GM12891 (cell line): ENCODE results near the gene CADPS.

Experiments used
- DNase-seq: peaks from one replicate; pipeline ENCODE4 v3.0.0; 2011; ENCODE audit warnings: low spot score; ENCODE audit not compliant: insufficient read length
- FAIRE-seq: peaks from 2 replicates; lab custom pipeline; 2011; peaks lifted over from hg19 to GRCh38; lab: Jason Lieb, UNC
- PAX5 ChIP-seq: IDR thresholded peaks from 2 replicates; pipeline ENCODE4 v1.6.1; 2011; ENCODE audit warnings: low read length, moderate library complexity, mild to moderate bottlenecking; ENCODE audit not compliant: insufficient read depth, severe bottlenecking
- POLR2A ChIP-seq: IDR thresholded peaks from 2 replicates; pipeline ENCODE4 v1.6.1; 2011; ENCODE audit warnings: low read depth, low read length, control low read depth
- POLR2AphosphoS5 ChIP-seq: IDR thresholded peaks from 2 replicates; pipeline ENCODE4 v1.6.1; 2011; ENCODE audit warnings: low read depth, low read length, control low read depth
- POU2F2 ChIP-seq: IDR thresholded peaks from 2 replicates; pipeline ENCODE4 v1.6.1; 2011; ENCODE audit warnings: low read depth, mild to moderate bottlenecking, control low read depth, low read length, moderate library complexity
- SPI1 ChIP-seq: IDR thresholded peaks from 2 replicates; pipeline ENCODE4 v1.6.1; 2011; ENCODE audit warnings: low read depth, low read length, control low read depth
- TAF1 ChIP-seq: IDR thresholded peaks from 2 replicates; pipeline ENCODE4 v1.6.1; 2011; ENCODE audit warnings: low read depth, low read length, control low read depth

CADPS gene

DNA sequence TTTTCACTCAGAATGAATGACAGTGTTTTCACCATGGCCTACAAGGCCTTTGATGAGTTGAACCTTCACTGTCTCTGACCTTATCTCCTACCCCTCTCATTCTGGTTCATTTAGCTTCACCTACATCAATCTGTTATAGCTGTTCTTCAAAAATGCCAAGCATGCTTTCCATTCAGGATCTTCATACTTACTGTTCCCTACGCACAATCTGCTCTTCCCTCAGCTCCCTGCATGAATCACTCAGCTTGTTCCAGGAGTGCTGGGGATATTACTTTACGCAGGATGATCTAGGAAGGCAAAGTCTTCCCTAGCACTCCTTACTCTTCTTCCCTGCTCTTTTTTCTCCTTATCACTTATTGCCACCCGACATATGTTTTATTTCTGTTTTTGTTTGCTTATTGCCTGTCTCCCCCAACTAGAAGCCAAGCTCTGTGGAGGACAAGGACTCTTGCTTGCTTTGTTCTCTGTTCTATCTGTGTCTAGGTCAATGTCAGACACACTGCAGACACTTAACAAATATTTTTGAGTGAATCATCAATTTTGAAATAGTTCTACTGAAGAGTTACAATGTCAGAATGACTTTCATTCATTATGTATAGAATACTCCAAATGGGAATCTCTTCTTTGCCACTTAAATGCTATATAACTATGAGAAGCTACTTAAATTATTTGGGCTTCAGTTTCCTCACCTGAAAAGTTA, 263.5 kb downstream of the CADPS start:
- no peak for TF ChIP-seq POU2F2
- no peak for TF ChIP-seq TAF1
- TF ChIP-seq POLR2A = no peak
- TF ChIP-seq POLR2AphosphoS5 = no peak
- TF ChIP-seq SPI1 = no peak
- no peak for TF ChIP-seq PAX5
- no peak for DNase-seq
- no peak for FAIRE-seq

DNA sequence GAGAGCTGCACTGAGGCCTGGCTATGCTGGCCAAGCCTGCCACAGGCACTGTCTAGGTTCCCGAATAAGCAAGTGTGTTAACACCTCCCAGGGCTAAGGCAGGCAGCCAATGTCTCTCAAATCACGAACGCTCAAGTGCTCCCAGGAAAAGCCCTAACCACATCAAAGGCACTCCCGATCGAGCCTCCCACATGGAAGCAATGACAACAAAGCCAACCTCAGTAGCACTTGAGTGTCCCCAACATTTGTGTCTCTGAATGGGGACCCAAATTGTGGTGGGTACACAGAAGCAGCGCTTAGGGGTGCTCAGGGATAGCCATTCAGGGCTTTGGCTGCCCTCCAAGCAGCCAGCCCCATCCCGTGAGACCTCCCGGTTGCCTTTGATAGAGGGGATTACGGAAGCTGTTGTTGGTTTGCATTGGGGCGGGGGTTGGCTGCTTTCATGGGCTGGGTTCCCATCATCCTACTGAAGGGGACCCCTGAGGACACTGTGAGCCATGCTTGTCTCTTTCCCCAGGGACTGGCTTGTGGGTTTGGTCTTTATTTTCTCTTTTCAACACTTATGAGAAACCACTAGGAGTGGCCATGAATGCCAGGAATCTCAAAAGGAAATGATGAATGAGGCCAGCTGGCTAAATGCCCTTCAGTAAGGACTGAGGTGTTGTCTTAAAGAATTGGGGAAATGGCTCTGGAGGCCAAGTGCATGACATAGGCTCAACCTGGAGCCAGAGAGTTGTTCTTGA, 267.8 kb downstream of the CADPS start:
- DNase-seq (no peak), FAIRE-seq (no peak)
- TF ChIP-seq SPI1 (no peak), POLR2A (no peak), POU2F2 (no peak), PAX5 (no peak), POLR2AphosphoS5 (no peak), TAF1 (no peak)

DNA sequence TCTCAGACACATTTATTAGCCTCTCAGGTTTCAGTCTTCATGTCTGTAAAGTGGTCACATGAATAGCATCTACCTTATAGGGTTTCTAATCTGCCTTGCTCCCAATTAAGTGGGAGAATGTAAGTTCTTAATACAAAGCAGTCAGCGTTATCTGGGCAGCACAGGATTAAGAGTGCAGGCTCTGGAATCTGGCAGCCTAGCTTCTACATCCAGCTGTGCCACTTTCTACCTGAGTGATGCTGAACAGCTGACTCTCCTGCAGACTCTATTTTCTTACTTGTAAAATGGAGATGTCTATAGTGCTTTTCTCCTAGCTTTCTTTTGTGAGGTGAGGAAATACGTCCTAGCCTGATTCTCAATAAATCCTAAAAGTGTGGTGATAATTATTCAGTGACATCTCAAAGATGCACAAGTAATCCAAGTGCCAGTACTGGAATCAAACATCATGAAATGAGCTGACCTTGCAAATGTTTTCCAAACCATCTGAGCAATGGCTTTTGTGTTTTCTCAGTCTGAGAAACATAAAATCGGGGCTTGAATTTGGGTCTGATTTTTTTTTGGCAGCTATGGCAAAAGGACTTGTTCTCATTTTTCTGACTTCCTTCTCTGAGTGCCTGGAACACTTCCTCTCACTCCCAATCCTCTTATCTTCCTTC, 269.7 kb downstream of the CADPS start:
- no peak for DNase-seq
- no peak for TF ChIP-seq PAX5
- no peak for TF ChIP-seq SPI1
- TF ChIP-seq POLR2A = no peak
- TF ChIP-seq TAF1 = no peak
- TF ChIP-seq POLR2AphosphoS5 = no peak
- TF ChIP-seq POU2F2 = no peak
- FAIRE-seq = no peak

DNA sequence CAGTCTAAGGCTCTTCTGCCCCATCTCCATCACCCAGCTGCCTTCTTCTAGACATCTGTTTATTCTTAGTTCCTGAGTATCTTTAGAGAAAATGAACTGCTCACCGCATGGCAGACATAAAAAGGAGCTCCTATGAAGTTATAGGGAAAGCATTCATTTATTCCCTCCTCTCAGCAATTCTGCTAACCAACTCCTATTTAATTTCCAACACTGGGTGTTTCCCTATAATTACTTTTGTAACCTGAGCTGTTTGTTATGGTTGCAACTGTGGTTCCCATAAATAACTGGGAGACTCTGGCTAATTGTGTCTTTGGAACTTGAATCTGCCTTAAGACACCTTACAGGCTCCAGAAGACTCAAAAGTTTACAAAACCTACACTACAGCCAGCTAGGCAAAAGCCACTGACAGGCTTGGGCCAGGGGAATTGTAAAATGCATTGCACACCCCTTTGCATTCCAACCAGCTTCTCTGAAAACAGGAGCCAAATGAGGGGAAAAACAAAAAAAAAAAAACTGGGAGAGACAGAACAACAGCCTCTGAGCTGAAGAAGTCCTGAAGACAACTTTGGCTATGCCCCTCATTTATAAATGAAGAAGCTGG, 270.4 kb downstream of the CADPS start:
- no peak for FAIRE-seq
- TF ChIP-seq TAF1 = no peak
- no peak for TF ChIP-seq POLR2AphosphoS5
- no peak for TF ChIP-seq SPI1
- TF ChIP-seq POLR2A = no peak
- TF ChIP-seq POU2F2 = no peak
- no peak for TF ChIP-seq PAX5
- DNase-seq = no peak

DNA sequence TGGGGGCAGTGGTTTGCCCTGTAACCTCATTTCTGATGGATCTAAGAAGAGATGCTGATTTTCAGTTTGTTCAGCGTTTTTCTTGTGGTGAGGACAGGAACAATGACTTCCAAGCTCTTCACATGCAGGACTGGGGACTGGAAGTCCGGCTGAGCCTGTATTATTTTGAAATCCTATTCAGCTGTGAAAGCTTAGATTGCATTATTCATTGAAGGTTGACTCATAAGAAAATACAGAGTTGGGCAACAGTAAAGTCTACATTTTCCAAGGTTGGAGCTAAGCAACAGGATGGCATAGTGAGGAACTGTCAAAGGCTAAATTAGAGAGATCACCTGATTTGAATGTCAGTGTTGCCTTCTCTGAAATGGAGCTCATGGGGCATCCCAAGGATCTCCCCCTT, 270.9 kb downstream of the CADPS start:
- DNase-seq (no peak), FAIRE-seq (no peak)
- no peak for TF ChIP-seq TAF1
- TF ChIP-seq SPI1 = no peak
- no peak for TF ChIP-seq POU2F2
- TF ChIP-seq POLR2AphosphoS5 = no peak
- no peak for TF ChIP-seq PAX5
- no peak for TF ChIP-seq POLR2A

DNA sequence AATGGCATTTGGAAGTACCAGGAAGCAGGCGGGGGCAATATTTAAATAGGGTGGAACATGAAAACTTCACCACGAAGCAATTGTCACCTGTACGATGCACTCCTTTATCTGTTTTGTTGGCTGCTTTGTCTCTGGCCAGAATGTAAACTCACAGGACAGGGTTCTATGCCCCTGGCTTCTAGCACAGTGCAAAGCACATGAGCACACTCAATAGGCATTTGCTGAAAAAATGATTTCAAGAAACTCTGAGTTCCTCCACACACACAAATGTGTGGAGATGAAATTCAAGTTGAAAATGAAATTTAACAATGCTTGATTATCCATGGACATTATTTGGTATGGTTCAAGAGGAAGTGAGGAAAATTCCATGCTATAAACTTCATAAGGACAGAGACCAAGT, 272.2 kb downstream of the CADPS start:
- FAIRE-seq (no peak), DNase-seq (no peak)
- no peak for TF ChIP-seq TAF1
- TF ChIP-seq POLR2A = no peak
- no peak for TF ChIP-seq SPI1
- no peak for TF ChIP-seq POLR2AphosphoS5
- TF ChIP-seq PAX5 = no peak
- TF ChIP-seq POU2F2 = no peak

DNA sequence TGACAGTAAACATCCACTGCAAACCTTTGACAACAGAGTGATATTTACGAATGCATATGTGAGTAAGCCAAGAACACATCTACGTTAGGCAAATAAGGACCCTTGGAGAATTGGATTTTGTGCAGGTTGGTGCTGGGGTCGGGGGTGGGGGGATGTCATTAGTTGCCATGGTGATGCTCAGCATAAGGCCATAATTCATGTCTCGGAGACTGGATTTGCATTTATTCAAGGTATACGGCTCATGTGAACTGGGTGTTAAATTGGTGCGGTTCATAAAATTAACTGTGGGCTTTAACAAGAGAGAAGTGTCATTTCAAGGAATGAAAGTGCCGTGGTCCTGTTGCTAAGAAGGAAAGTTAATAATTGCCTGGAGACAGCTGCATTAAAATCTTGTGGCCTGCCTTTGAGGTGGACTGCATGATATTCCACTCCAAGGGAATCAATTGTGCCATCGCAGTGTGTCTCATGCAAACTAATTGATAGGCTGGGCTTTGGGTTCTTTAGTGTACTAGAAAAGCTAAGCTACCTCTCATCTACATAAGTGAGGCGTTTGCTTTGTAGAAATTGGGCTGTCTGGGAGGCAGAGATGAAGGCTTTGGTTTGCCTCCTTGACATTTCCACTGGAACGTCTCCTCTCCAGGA, 273.0 kb downstream of the CADPS start:
- no peak for FAIRE-seq
- DNase-seq = no peak
- TF ChIP-seq SPI1 (no peak), TAF1 (no peak), POLR2AphosphoS5 (no peak), POLR2A (no peak), POU2F2 (no peak), PAX5 (no peak)

DNA sequence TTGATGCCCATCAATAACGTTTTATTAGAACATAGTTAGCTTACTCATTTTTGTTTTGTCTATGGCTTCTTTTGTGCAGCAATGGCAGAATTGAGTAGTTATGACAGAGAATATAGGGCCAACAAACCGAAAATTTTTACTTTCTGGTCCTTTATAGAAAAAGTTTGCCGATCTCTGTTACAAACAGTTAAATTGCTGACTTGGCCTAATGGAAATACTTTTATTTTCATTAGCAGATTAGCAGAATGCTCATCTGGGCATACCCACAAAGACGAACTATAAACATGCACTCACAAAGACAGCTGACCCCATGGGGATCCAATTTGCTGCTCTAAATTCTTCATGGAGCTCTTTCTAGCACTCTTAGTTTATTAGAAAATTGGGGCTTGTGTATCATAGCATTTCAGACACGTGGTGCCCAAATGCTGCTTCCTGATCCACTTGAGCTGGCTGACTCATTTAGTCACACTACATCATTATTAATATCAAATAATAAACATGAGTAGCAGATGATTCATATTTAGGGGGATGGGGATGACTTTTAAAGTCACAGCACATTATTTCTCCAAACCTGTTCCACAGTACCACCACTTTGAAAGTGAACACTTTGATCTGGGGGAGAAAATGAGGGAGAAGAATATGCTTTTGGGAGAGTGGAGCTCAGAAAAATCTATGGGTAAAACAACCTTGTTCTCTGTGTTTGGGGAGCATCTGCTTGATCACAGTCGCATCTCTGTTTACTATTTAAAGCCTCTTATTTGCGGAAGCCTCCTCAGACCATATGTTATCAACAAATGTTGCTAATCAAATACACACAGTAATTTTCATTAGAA, 273.8 kb downstream of the CADPS start:
- no peak for FAIRE-seq
- no peak for DNase-seq
- TF ChIP-seq SPI1 = no peak
- no peak for TF ChIP-seq POLR2AphosphoS5
- no peak for TF ChIP-seq TAF1
- no peak for TF ChIP-seq PAX5
- TF ChIP-seq POU2F2 = no peak
- no peak for TF ChIP-seq POLR2A
